ENCODE data around the gene GRIN3A.

GRIN3A gene

GRCh38 chr9:101706261-101706798, 32.1 kb downstream of the GRIN3A start:
- in situ Hi-C loops (cut with MboI; ENCODE audit: low sequenced_read_pairs): no loop called here

GRCh38 chr9:101705135-101705661, 33.2 kb downstream of the GRIN3A start:
- in situ Hi-C loops (cut with MboI; ENCODE audit: low sequenced_read_pairs): no loop called here

GRCh38 chr9:101702257-101702656, 36.2 kb downstream of the GRIN3A start:
- in situ Hi-C loops (cut with MboI; ENCODE audit: low sequenced_read_pairs): no loop called here

- in situ Hi-C loops (cut with MboI; ENCODE audit: low sequenced_read_pairs): no loop called here
These were observed 44.7 kb downstream of the GRIN3A start for GRCh38 chr9:101693546-101694336.

GRCh38 chr9:101691657-101692056, 46.8 kb downstream of the GRIN3A start:
- in situ Hi-C loops (cut with MboI; ENCODE audit: low sequenced_read_pairs): no loop called here

- in situ Hi-C loops (cut with MboI; ENCODE audit: low sequenced_read_pairs): no loop called here
These were observed 49.4 kb downstream of the GRIN3A start for GRCh38 chr9:101689039-101689438.

GRCh38 chr9:101684665-101685064, 53.8 kb downstream of the GRIN3A start:
- in situ Hi-C loops (cut with MboI; ENCODE audit: low sequenced_read_pairs): no loop called here

GRCh38 chr9:101683236-101683635, 55.2 kb downstream of the GRIN3A start:
- in situ Hi-C loops (cut with MboI; ENCODE audit: low sequenced_read_pairs): no loop called here

GRCh38 chr9:101677861-101678260, 60.6 kb downstream of the GRIN3A start:
- in situ Hi-C loops (cut with MboI; ENCODE audit: low sequenced_read_pairs): no loop called here

- in situ Hi-C loops (cut with MboI; ENCODE audit: low sequenced_read_pairs): no loop called here
These were observed 63.1 kb downstream of the GRIN3A start for GRCh38 chr9:101675341-101675740.

- in situ Hi-C loops (cut with MboI; ENCODE audit: low sequenced_read_pairs): no loop called here
These were observed 64.3 kb downstream of the GRIN3A start for GRCh38 chr9:101674165-101674564.

GRCh38 chr9:101673642-101674041, 64.8 kb downstream of the GRIN3A start:
- in situ Hi-C loops (cut with MboI; ENCODE audit: low sequenced_read_pairs): no loop called here

- in situ Hi-C loops (cut with MboI; ENCODE audit: low sequenced_read_pairs): no loop called here
These were observed 66.9 kb downstream of the GRIN3A start for GRCh38 chr9:101671567-101671966.

- in situ Hi-C loops (cut with MboI; ENCODE audit: low sequenced_read_pairs): no loop called here
These were observed 70.0 kb downstream of the GRIN3A start for GRCh38 chr9:101668421-101668820.

GRCh38 chr9:101664453-101664852, 74.0 kb downstream of the GRIN3A start:
- in situ Hi-C loops (cut with MboI; ENCODE audit: low sequenced_read_pairs): no loop called here

- in situ Hi-C loops (cut with MboI; ENCODE audit: low sequenced_read_pairs): no loop called here
These were observed 85.8 kb downstream of the GRIN3A start for GRCh38 chr9:101652601-101653175.

- in situ Hi-C loops (cut with MboI; ENCODE audit: low sequenced_read_pairs): no loop called here
These were observed 88.3 kb downstream of the GRIN3A start for GRCh38 chr9:101650142-101650541.

- in situ Hi-C loops (cut with MboI; ENCODE audit: low sequenced_read_pairs): no loop called here
These were observed 90.0 kb downstream of the GRIN3A start for GRCh38 chr9:101648493-101648892.

- in situ Hi-C loops (cut with MboI; ENCODE audit: low sequenced_read_pairs): no loop called here
These were observed 98.4 kb downstream of the GRIN3A start for GRCh38 chr9:101639785-101640665.

- in situ Hi-C loops (cut with MboI; ENCODE audit: low sequenced_read_pairs): no loop called here
These were observed 99.1 kb downstream of the GRIN3A start for GRCh38 chr9:101639311-101639710.

- in situ Hi-C loops (cut with MboI; ENCODE audit: low sequenced_read_pairs): no loop called here
These were observed 102.2 kb downstream of the GRIN3A start for GRCh38 chr9:101636247-101636646.

All from HL-60/S4 (cell line).